GM12874 (cell line): ENCODE measurements around the gene AFAP1L1.

Source experiments
- CTCF ChIP-seq: IDR thresholded peaks from 2 replicates; pipeline ENCODE4 v1.5.1; 2011; ENCODE audit warnings: low read depth, mild to moderate bottlenecking, control low read depth, low read length, moderate library complexity; ENCODE audit not compliant: insufficient read depth

Gene AFAP1L1

GRCh38 chr5:149289301-149289700 is 17.6 kb downstream of the AFAP1L1 start:
- no peak for TF ChIP-seq CTCF

GRCh38 chr5:149294872-149295829 is 23.5 kb downstream of the AFAP1L1 start:
- TF ChIP-seq CTCF = no peak

GRCh38 chr5:149297340-149298025 is 25.8 kb downstream of the AFAP1L1 start:
- no peak for TF ChIP-seq CTCF

- no peak for TF ChIP-seq CTCF
These were observed 26.5 kb downstream of the AFAP1L1 start for GRCh38 chr5:149298163-149298562.

- no peak for TF ChIP-seq CTCF
These were observed 27.3 kb downstream of the AFAP1L1 start for GRCh38 chr5:149298842-149299404.

GRCh38 chr5:149299451-149300054 is 27.9 kb downstream of the AFAP1L1 start:
- no peak for TF ChIP-seq CTCF

- TF ChIP-seq CTCF = no peak
These were observed 28.8 kb downstream of the AFAP1L1 start for GRCh38 chr5:149300441-149300840.
